Measurements from ENCODE around the gene AQP6.
A peak's percentile ranks its signal among the peaks of the same experiment; 100 is the strongest.

AQP6 gene

DNA sequence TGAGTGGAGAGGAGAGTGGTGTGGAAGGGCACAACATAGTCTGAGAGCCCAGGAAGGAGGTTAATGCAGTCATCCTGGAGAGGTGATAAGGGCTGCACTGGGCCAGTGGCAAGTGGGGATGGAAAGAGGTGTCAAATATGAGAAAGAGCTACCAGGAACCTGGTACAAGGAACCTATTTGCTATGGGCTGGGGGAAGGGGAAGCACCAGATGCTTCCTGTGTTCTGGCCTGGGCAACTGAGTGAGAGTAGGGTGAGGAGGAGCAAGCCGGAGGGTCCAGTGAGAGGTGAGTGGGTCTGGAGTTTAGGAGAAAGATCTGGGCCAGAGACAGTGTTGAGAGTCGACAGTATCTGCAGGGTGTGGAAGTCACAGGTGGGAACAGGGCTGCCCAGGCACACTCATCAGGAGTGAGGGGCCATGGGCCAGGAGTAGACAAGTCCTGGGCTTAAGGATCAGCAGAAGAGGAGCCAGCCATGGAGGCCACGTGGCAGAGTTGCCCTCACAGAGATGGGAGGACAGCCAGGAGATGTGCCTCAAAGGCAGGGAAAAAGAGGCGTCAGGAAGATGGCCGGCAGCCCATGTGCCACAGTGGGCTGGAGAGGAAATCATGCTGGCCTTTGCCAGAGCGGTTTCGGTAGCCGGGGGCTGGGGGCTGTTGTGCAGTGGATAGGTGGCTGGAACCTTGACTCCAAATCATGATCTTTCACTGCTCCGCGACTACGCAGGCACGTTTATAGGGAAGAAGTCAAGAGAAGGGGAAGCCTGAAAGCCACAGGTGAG is 2.9 kb upstream of the AQP6 start:
- TF ChIP-seq CTCF (IDR thresholded peaks at IDR 0.05; ENCODE audit: low read depth, low read length): no peak
- DNase-seq (ENCODE audit: low read depth in 2 of 2): no peak
- H3K4me3 ChIP-seq (replicated peaks in 1 of 2; ENCODE audit: low read depth in 2 of 2, low read length in 2 of 2): no peak overlapping the region

GRCh38 chr12:49970658-49971057 is 2.1 kb upstream of the AQP6 start:
- no peak for TF ChIP-seq CTCF (IDR thresholded peaks at IDR 0.05; ENCODE audit: low read depth, low read length)
- no peak for DNase-seq (ENCODE audit: low read depth in 2 of 2)
- H3K4me3 ChIP-seq (replicated peaks in 1 of 2; ENCODE audit: low read depth in 2 of 2, low read length in 2 of 2): no peak overlapping the region

DNA sequence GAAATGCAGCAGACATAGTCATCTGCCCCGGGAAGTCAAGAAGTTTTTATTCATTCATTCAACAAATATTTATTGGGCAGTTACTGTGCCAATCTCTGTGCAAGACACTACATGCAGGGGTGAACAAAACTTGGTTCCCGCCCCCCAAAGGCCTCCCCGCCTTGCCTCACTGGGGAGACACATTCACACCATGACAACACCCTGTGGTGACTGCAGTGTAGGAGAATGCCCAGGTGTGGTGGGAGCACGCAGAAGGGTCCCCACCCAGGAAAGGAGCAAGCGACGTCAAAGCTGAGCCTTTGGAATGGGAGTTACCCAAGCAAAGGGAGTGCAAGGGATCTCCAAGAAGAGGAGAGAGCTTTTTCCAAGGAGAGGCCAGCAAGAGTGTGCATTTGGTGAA is 1.6 kb upstream of the AQP6 start:
- no peak for DNase-seq (ENCODE audit: low read depth in 2 of 2)
- TF ChIP-seq CTCF (IDR thresholded peaks at IDR 0.05; ENCODE audit: low read depth, low read length): no peak
- H3K4me3 ChIP-seq (replicated peaks in 1 of 2; ENCODE audit: low read depth in 2 of 2, low read length in 2 of 2): no peak overlapping the region

GRCh38 chr12:49972129-49972528 is 618 bp upstream of the AQP6 start:
- DNase-seq (ENCODE audit: low read depth in 2 of 2): no peak
- H3K4me3 ChIP-seq (replicated peaks in 1 of 2; ENCODE audit: low read depth in 2 of 2, low read length in 2 of 2): no peak overlapping the region
- no peak for TF ChIP-seq CTCF (IDR thresholded peaks at IDR 0.05; ENCODE audit: low read depth, low read length)

DNA sequence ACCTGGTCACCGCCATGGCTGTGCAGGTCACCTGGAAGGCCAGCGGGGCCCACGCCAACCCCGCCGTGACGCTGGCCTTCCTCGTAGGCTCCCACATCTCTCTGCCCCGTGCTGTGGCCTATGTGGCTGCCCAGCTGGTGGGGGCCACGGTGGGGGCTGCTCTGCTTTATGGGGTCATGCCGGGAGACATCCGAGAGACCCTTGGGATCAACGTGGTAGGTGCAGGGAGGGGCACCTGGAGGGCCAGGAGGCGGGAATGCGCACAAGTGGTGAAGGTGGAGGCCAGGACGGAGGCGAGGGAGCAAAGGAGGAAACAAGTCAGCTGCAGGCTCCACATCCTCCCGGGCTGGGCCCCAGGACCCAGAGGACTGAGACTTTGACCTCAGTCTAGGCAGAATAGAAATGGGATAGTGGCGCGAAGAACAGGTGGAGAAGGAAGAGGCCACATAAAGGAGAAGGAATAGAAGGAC is 649 bp downstream of the AQP6 start:
- DNase-seq (ENCODE audit: low read depth in 2 of 2): no peak
- H3K4me3 ChIP-seq (replicated peaks in 1 of 2; ENCODE audit: low read depth in 2 of 2, low read length in 2 of 2): no peak overlapping the region
- TF ChIP-seq CTCF (IDR thresholded peaks at IDR 0.05; ENCODE audit: low read depth, low read length): no peak

DNA sequence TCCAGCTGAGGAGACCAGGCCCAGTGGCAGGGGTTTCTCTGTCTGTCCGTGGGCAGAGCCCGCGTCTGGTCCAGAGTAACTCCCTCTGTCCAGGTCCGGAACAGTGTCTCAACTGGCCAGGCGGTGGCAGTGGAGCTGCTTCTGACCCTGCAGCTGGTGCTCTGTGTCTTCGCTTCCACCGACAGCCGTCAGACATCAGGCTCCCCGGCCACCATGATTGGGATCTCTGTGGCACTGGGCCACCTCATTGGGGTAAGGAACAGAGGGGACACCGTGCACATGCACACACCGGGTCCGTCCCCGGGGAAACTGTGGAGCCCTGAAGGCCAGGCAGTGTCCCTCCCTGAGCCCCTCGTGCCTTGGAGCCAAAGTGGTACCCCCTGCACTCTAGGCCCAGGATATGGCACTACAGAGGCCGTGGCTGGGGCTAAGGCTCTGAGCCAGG is 1.5 kb downstream of the AQP6 start:
- TF ChIP-seq CTCF (IDR thresholded peaks at IDR 0.05; ENCODE audit: low read depth, low read length): peak; percentile 79
- H3K4me3 ChIP-seq (replicated peaks in 1 of 2; ENCODE audit: low read depth in 2 of 2, low read length in 2 of 2): no peak overlapping the region
- DNase-seq (ENCODE audit: low read depth in 2 of 2): peak; percentile 73 to 83

Data from cardiac fibroblast (primary cell).